CD4-positive, alpha-beta T cell treated with Interleukin-4 for 4 hours (primary cell): Measurements from ENCODE around the gene ADAMTS6.

Experiments used
- DNase-seq: peaks from one replicate; pipeline ENCODE4 v3.0.0-alpha.2; 2020

The ADAMTS6 gene

DNA sequence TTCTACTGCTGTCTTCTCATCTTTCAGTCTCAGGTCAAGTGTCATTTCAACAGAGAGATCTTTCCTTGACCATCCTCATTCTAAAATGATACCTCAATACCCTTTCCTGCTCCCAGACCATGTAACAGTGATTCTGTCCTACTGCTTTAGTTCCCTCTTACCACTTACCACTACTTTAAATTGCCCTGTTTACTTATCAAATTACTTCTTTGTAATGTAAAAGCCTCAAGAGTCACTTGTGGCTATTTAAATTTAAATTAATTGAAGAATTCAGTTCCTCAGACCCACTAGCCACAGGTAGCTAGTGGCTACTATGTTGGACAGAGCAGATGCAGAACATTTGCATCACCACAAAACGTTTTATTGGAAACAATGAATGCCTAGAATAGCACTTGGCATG is 217.3 kb downstream of the ADAMTS6 start:
- DNase-seq, result no peak

DNA sequence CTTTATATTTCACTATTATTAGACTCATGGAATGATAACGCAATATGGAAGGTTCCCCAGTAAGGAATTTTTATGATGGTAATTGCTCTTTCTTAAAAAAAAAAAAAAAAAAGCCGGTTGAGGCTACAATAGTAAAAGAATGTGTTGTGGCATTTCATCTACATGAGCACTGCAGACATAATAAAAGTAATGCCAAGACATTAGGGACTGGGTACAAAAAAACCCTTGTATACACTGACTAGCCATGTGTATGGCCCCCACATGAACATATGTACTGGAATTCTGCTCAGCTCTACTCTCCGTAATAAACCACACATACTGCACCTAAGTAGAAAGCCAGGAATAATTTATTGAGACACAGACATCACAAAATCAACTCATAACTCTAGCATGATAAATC is 218.4 kb downstream of the ADAMTS6 start:
- no peak for DNase-seq

DNA sequence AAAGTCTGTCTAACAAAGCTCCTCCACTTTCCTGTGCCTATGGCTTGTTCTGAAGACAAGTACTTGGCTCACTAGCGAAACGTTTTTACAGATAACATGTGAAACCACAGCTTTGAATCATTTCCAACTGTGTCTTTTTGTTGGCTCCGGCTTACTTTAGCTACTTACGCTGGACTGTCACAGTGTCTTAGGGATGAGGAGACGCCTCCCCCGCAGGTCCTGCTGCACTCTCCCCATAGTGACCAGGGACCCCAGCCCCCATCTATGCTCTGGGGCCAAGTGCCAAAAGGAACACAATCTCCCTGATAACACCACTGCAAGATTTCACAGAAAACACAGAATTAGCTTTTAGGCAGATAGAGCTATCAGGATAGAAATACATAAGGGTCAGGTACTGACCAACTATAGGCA is 219.1 kb downstream of the ADAMTS6 start:
- DNase-seq, result no peak

DNA sequence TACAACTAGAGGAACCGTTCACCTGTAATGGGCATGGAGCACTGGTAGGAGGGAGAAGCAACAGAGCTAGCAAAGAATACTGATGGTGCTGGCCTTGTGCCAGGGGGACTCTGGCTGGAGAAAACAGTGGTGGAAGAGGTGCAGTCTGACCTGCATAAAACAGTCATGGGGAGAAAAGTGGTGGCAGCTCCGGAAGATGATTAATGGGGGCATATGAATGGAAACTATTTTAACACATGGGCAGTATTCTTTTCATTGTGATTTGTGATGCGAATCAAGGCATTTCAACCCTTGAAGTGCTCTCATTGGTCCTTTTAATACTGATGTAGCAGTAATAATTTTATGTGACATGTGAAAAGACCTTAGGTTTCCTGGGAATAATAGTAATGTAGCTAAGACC is 219.6 kb downstream of the ADAMTS6 start:
- no peak for DNase-seq

DNA sequence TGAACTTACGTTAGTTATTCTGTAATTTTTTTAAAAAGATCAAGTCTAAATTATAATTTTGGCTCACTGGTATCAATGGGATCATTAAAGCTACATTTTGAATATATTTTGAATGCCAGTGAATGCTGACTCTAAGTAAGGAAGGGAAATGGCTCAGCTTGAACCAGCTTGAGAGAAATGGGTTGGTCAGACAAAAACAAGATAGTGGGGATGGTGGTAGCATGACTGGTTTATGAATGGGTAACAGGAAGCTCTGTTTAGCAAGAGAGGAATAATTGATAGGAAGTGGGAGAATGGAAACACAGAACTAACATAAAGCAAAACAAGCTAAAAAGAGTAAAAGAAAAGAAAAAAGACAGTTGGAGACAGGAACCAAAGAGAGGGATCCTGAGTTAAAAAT is 220.2 kb downstream of the ADAMTS6 start:
- no peak for DNase-seq

DNA sequence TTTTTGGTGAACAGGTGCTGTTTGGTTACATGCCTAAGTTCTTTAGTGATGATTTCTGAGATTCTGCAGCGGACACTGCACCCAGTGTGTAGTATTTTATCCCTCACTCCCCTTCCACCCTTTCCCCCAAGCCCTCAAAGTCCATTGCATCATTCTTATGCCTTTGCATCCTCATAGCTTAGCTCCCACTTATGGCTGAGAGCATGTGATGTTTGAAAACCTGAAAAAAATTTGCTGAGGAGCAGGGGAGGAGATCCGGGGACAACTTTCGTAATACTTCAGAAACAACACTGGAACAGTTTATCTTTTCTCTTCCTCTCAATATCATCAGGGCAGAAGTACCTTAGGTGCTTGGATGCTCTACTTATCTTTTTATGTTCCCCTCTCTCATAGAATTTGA is 226.4 kb downstream of the ADAMTS6 start:
- DNase-seq, result no peak

DNA sequence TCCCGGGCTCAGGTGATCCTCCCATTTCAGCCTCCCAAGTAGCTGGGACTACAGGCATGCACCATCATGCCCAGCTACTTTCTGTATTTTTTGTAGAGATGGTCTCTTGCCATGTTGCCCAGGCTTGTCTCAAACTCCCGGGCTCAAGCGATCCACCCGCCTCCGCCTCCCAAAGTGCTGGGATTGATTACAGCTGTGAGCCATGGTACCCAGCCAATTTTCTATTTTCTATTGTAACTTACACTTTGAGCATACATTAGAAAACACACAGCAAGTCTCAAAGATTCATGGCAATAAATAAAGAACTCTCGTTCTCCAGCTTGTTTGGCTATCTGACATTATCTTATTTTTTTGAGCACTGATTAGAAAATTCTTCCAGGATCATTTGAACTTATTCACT is 228.7 kb downstream of the ADAMTS6 start:
- DNase-seq, result no peak

DNA sequence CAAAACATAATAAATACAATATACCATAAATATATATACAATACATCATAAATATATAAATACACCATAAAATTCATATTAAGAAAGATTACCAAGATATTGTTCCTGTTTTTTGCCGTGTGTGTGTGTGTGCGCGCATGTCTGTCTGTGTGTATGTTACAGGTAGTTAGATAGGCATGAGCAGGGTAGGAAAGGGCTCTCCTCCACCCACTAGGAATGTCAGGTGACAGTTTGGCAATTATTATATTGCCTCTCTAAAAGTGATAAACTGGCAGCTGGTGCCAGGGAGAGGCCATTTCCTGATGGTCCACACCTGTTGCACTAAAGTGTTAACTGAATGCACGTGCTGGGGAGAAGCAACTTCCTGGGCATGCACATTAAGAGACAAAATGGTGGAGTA is 232.8 kb downstream of the ADAMTS6 start:
- DNase-seq, result no peak

DNA sequence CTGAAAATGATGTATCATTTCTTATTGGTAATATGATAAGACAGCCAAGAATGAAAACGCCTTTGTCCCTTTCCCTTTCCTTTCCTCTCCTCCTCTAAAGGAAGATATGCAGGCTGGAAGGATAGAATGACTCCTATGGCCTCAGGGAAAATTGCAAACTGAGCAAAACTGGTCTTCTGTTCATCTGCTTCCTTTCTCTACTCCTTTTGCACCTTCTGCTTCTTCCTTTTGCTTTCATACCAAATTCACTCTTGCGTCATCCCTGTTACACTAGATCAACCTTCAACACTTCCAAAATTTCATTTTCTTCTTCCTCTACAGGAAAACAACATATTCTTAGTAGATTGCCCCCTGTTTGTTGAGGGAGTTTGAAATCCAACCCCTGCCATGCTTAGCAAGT is 234.1 kb downstream of the ADAMTS6 start:
- DNase-seq, result no peak

DNA sequence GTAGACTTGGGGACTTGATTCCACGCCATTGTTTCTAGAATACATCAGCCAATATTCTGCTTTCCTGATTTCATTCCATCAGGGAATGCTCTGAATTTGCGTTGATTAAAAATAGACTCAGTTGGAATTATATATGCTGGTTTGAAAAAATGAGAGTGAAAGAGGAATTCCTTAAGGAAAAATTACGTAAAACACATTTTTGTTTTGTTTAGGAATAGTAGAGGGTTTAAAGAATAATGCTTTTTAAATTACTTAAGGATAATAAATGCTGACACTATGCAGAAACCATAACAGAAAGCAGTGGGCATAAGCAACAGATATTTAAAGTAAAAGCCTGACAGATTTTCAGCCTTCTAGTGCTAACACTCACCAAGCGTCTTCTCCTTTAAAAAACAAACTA is 235.0 kb downstream of the ADAMTS6 start:
- DNase-seq, result no peak

DNA sequence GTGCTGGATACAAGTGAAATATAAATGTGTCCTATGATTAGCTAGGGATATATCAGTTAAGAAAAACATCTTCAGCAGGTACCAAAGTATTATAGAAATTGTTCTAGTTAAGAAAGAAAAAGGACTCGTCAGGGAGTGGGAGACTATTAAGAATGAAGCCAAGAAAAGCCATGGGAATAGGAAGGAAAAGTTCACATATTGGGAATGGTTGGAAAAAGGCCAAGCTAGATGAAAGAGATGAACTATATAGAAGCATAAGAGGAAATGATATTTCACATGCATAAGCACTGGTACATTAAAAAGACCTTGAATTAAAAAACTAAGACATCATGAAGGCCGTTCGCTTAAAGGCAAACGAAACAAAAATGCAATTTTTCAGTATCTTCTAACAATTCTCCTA is 237.7 kb downstream of the ADAMTS6 start:
- no peak for DNase-seq

DNA sequence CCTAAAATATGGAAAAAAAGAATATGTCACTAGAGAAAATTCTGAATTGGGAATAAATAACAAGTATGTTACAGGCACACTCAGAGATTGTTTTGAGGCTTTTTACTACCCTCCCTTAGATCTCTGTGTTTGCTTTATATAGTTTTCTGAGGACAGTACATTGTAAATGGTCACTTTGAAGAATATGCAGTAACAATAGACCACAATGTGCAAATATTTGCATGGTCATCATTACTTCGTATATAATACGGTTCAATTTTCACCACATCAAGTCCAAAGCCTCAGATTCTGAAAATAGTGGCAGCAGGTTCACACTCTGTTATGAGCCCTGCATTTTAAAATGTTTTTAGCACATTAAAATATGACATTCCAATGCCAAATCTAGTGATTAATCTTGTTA is 238.6 kb downstream of the ADAMTS6 start:
- DNase-seq, result no peak

DNA sequence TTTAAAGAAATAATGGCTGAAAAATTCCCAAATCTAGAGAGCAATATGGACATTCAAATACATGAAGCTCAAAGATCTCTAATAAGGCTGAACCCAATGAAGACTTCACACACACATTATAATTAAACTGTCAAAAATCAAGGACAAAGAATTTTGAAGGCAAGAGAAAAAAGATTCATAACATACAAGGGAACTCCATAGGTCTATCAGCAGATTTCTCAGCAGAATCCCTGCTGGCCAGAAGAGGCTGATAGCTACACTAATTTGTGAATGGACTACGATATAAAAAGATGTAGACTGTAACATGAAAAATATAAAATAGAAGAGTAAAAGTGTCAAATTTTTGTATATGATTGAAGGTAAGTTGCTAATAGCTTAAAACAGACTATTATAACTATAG is 251.9 kb downstream of the ADAMTS6 start:
- DNase-seq, result no peak

DNA sequence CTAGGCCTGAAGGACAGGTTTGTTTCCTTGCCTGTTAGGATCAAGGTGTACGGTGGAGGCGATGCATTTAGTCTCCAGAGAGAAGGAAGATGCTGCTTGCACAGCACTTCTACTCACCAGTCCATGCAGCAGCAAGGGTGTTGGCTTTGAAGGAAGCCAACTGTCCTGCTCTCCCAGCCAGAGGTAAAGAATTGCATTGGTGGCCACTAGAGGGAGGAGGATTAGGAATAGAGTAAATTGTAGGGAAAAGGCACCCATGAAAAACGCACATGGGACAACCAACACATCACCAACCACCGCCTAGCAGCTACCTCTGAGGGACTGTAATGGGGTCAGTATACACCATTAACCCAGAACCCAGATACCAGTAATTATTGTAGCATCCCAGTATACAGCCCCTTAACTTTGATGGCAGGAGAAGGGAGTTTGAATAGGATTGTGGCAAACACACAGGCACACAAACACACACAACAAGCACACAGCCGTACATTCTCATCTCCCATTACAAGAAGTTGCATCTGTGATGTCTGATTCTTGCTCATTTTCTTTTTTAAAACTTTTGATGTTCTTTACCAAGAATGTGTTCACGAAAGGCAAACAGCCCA is 267.7 kb downstream of the ADAMTS6 start:
- no peak for DNase-seq

DNA sequence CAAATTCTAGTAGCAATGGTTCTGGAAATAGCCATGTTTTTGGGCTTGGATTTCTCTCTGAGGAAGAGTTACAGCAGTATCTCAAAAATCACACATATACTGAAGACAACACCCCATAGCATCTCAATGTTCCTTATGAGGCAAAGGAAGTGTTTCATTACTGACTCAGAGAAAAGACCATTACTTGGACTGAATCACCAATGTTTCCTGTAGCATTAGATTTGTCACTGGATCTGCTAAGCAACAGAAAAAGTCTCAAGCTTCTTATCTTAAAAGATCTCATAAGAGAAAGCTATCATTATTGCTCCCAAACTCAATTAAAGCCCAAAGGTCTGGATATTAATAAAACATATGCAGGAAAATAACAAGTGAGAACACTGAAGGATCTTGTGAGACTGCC is 272.4 kb downstream of the ADAMTS6 start:
- DNase-seq, result no peak

DNA sequence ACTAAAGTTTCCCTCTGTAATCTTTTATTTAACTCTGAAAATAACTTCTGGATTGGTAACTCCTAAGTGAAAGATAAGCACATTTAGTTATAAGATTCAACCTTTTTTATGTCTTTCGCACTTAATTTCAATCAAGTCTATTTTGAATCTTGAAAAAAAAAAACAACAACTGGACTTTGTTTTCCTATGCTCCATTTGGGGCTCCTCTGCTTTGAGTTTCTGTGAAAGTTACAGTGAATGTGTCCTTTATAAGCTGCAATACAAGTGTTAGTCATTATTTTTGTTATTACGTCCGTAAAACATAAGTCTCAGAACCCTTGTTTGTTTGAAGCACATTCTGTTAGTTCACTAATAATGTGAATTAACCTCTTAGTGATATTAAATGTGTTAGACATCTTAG is 276.8 kb downstream of the ADAMTS6 start:
- DNase-seq, result no peak

DNA sequence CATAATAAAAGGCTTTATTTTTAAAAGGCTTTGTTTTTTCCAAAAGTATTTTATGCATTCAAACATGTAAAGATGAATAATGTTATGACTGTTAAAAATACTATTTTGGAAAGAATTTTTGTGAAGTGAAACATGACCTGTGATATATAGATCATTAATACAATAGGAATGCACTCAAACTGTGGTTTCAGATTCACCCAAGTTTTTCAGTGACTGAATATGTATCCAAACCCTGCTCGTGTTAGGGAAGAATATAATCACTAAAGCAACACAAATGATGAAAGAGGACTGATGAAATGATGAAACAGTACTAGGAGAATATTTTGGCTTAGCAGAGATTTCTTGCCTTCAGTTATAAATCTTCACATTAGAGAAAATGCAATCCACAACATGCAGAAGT is 278.0 kb downstream of the ADAMTS6 start:
- no peak for DNase-seq

DNA sequence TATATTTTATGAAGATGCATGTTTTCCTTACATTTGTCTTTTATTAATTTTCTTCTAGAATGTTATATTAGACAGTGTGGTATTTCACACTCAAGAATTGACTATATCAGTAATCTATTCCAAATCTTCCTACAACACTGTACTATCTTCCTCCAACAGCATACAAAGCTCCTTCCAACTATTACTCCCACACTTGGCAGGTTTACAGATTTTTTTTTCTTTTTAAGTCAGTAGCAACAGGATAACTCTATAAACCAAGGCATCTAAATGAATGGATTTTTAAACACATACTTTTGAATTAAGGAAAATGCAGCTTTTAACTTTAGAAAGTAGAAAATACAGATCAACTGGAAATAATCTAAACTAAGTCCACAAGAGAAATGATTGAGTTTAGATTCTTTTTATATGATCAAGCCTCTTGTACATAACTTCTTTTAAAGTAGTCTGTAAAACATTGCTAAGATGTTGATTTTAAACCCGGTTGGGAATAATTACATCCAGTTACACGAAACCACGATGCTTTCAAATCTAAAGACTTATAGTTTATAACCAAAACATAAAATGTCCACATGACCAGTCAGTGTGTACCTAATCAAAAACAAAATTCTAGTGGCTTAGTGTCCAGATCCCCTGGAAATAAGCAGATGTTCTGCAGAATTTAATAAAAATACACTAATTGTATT is 281.6 kb downstream of the ADAMTS6 start:
- no peak for DNase-seq

DNA sequence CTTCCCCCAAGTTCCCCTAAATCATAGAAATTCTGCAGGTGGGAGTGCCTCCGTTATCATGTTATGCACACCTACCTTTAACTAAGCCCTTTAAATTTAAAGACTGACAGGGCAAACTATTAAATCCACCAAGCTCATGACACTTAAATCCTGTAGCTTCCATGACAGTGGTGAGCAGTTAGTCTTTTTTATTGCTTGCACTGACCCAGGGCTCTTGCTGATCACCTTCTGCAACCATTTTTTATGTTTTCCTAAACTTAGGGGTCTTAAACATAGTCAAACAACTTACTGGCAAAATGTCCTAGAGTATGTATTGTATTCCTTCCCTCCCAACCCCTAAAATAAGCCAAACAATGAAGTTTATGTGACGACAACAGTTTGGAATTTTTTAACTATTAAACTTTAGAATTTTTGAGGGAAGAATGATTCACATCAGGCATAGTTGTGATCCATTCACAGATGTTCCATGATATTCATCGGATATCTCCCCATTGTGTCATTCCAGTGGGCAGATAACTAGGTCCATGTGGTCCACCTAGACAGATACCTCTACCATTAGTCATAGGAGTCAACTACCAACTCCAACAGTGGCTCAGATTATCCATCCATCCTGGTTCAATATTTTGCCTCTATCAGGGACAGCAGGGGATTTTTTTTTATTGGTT is 283.1 kb downstream of the ADAMTS6 start:
- DNase-seq, result no peak

DNA sequence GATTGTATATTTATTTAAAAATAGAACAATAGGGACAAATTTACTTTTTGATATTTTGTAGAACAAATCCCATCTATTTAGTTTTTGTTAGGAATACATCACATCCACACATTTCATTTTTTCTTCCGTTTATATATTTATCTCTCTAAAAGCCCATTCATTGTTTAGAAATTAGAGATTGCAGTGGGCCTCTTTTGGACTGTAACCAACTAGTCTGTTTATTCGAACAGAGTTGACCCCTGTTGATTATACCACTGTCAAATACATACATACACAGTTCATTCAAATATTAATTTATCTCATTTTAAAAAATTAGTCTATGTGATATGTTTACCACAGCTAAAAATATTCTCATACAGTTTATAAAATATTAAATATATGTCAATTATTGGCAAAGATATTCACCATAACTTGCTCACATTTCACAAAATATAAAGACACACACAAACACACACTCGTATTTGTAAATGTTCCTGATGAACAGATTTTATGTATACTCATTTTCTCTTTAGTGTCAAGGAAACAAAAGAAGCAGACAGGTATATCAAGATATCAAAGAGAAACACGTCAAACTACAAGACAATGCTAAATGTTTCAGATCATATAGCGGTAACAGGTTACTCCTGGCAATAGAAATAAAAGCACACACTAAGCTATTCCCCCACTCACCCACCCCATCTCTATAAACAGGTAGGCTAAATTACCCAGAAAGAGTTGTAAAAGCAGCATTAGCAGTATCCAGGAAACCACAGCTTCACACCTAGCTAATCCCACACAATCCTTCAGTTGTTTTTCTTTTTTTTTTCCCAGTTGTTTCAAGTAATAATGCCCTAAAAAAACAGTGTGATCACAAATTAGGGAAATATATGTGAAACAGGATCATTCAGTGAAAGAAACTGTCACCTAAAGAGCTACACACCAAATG is 283.9 kb downstream of the ADAMTS6 start:
- DNase-seq, result no peak

DNA sequence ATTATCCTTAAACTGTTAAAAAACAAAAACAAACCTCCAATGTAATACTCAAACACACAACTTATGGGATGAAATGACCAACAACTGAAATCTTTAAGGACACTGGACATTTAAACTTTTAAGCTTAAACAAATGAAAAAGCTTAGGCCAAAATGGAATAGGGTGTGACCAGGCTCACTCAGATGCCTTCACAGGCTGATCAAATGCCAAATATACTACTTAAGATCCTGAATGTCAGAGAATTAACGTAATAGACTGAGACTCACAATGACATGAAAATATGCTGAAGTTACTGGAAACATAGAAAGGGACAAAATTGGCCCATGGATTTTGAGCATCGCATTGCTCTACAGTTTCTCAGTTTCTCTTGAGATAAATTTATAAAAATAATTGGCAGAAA is 286.8 kb downstream of the ADAMTS6 start:
- DNase-seq, result no peak

DNA sequence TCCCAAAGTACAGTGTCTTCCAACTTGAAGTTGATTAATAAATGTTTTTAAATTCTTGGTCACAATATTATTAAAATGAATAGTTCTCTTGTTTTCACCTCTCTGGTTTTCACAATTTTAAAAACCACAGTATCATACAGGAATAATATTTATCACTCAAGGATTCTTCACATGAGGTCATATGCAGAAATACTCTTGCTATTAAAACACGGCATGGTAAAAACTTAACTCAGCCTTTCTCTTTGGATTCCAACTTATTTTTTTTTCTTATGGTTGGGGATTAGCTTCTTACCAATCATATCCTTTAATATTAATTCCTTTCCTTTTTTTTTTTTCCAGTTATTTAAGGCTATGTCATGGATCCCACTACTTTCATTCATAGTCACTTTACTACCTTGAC is 289.4 kb downstream of the ADAMTS6 start:
- no peak for DNase-seq

DNA sequence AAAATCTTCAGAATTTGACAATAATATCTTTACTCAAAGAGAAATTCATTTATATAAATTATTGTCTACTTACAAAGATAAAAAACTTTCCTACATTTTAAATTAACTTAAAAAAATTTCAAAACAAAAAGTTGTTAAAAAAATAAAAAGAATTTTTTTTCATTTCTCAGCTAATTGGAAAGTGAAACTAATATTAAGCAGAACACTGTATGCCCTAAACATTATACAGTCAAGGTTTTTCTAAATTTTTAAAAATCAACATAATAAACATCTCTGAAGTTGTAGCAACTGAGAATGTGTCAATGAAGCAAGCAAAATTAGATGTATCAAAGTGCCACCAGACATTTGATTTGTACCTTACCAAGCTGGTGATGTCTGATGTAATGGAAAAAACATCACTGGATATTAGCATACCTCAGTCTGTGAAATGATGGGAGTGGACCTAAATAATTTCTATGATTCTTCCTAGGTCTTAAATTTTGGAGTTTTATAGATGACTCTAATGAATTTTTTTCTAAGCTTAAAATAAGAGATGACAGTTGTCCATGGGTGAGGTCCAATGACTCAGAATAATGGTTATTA is 290.1 kb downstream of the ADAMTS6 start:
- no peak for DNase-seq
